K562 (cell line): ENCODE data around the gene SUGP1. TPM values are rescaled to one million over a fixed set of nuclear protein-coding genes. Genes with fewer than 3 reads are reported as not detected.

Source experiments
- DIDO1 ChIP-seq: fragments of 450-650 bp; IDR thresholded peaks from 2 replicates; pipeline ENCODE4 v1.6.1; 2016; ENCODE audit warnings: low read depth, missing biosample characterization, missing genetic modification characterization
- EWSR1 ChIP-seq: fragments of 450-650 bp; IDR thresholded peaks from 2 replicates; pipeline ENCODE4 v1.6.1; 2018; ENCODE audit warnings: borderline replicate concordance, mild to moderate bottlenecking, low read depth, moderate library complexity; ENCODE audit not compliant: partially characterized antibody
- FOXJ2 ChIP-seq: fragments of 200-800 bp; sonication (Bioruptor generic); IDR thresholded peaks from 2 replicates; pipeline ENCODE4 v1.6.1; 2016; ENCODE audit warnings: missing genetic modification characterization, missing compliant biosample characterization
- HNRNPK ChIP-seq: fragments of 200-400 bp; formaldehyde crosslinking; IDR thresholded peaks from one replicate; pipeline ENCODE4 v1.6.1; 2018; ENCODE audit warnings: mild to moderate bottlenecking, low read depth, low read length; ENCODE audit not compliant: poor library complexity, severe bottlenecking
- NCOA4 ChIP-seq: fragments of 450-650 bp; IDR thresholded peaks from 2 replicates; pipeline ENCODE4 v1.6.1; 2018; ENCODE audit warnings: mild to moderate bottlenecking; ENCODE audit not compliant: partially characterized antibody
- SIN3A ChIP-seq, 2 experiments: fragments of 150-350 bp in 1 of 2; IDR thresholded peaks; 2 replicates each; pipeline ENCODE4 v1.6.1; 2011 to 2016; ENCODE audit warnings: borderline replicate concordance in 2 of 2, low read depth in 2 of 2, low read length in 2 of 2, mild to moderate bottlenecking in 2 of 2, moderate library complexity in 2 of 2; ENCODE audit not compliant: control insufficient read depth in 1 of 2
- SPI1 ChIP-seq: IDR thresholded peaks from 2 replicates; pipeline ENCODE4 v1.6.1; 2011; ENCODE audit warnings: low read depth, low read length, control low read depth, borderline replicate concordance
- TAF15 ChIP-seq: fragments of 200-400 bp; formaldehyde crosslinking; IDR thresholded peaks from 2 replicates; pipeline ENCODE4 v1.6.1; 2017; ENCODE audit warnings: mild to moderate bottlenecking, low read depth, low read length, moderate library complexity
- ZFPM2 ChIP-seq: fragments of 250-450 bp; sonication (Bioruptor Pico); IDR thresholded peaks from 2 replicates; pipeline ENCODE4 v1.5.1; 2022; ENCODE audit warnings: mild to moderate bottlenecking
- ZNF197 ChIP-seq: fragments of 200-800 bp; sonication (Bioruptor generic); IDR thresholded peaks from 2 replicates; pipeline ENCODE4 v1.6.1; 2016; ENCODE audit warnings: low read depth, missing genetic modification characterization, missing compliant biosample characterization
- ZNF764 ChIP-seq: fragments of 250-450 bp; sonication (Bioruptor Pico); IDR thresholded peaks from 2 replicates; pipeline ENCODE4 v1.4.0; 2020; ENCODE audit warnings: low read depth, mild to moderate bottlenecking, moderate library complexity
- polyA plus RNA-seq, 8 experiments: library from polyadenylated mRNA; depleted of rRNA in 4 of 8; stranded (reverse) in 5 of 8; unstranded in 3 of 8; fragments of >200 nt; fragmentation: Nextera tagmentation in 2 of 8; fragmentation: Illumina TruSeq in 1 of 8; extraction: Ambion mirVana in 2 of 8; extraction: Trizol in 1 of 8; gene quantifications; 2 replicates each; pipeline versions ENCODE4 v1.2.1 to v1.2.3, GENCODE V29; 2011 to 2014; ENCODE audit warnings: inconsistent platforms in 1 of 8, missing spikeins in 1 of 8
- total RNA-seq, 7 experiments: library from RNA; depleted of rRNA in 6 of 7; stranded (reverse); fragments of >200 nt in 6 of 7; fragmentation: Illumina TruSeq in 2 of 7; extraction: Trizol in 2 of 7; gene quantifications; 2 replicates each; pipeline versions ENCODE4 v1.2.1 to v1.2.3, GENCODE V29; 2011 to 2021; ENCODE audit warnings: low replicate concordance in 1 of 7
- TF ChIP-seq, protein P1 (sequence below): fragments of 450-650 bp; IDR thresholded peaks from 2 replicates; pipeline ENCODE4 v1.6.1; 2016; ENCODE audit warnings: borderline replicate concordance
- TF ChIP-seq, protein P2 (sequence below): sonication (generic); formaldehyde crosslinking; IDR thresholded peaks from 2 replicates; pipeline ENCODE4 v1.9.0; 2022; ENCODE audit warnings: mild to moderate bottlenecking, missing genetic modification reagents
- TF ChIP-seq, protein P3 (sequence below), 3 experiments: fragments of 200-800 bp in 1 of 3; sonication (Bioruptor generic) in 1 of 3; sonication (generic) in 1 of 3; formaldehyde crosslinking in 1 of 3; IDR thresholded peaks; 2 replicates each; pipeline versions ENCODE4 v1.6.1 to v1.8.0; 2016 to 2022; ENCODE audit warnings: mild to moderate bottlenecking in 2 of 3, missing compliant biosample characterization in 2 of 3, missing genetic modification characterization in 2 of 3, missing genetic modification reagents in 1 of 3
- TF ChIP-seq, protein P4 (sequence below): sonication (generic); formaldehyde crosslinking; IDR thresholded peaks from 2 replicates; pipeline ENCODE4 v1.8.0; 2022; ENCODE audit warnings: mild to moderate bottlenecking, missing genetic modification reagents
- TF ChIP-seq, protein P5 (sequence below): fragments of 450-650 bp; IDR thresholded peaks from 2 replicates; pipeline ENCODE4 v1.6.1; 2014; ENCODE audit warnings: low read depth, mild to moderate bottlenecking, moderate library complexity, borderline replicate concordance

The SUGP1 gene
- total and polyA plus RNA-seq, 9 of the 15 experiments (the other 6 are each of a cell fraction or from before 2014, with no cell fraction given): 1.0 to 53.3 (median 32.4) TPM

DNA sequence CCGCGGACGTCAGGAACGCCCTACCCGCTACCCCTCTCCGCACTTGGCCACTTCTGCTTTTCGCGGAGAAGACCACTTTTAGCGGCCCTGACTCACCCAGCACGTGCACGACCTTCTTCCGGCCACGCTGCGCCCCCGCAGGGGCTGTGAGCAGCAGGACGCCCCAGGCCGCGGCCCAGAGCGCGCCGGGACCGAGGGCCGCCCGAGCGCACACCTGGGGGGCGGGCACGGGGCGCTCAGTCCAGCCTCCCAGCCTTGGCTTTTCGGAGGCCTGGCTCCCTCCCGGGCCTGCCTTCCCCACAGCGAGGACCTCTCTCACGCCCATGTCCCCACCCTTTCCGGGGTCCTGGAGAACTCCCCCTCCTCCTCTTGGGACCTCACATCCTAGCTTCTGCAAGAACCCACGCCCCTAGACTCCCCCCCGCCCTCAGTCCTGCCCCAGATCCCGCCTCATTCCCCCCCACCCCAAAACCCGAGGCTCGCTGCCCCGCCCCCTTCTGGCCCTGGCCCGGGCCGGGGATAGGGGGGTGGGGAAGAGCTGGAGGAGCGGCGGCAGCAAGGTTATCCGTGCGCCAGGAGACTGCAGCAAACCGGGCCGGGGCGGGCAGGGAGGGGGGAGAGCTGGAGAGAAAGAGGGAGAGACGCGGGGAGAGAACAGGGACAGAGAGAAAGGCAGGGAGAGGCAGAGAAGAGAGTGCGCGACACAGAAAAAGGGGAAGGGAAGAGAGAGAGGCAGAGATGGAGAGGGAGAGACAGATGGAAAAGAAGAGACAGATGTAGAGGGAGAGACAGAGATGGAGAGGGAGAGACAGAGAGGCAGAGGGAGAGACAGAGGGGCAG is 58.7 kb downstream of the SUGP1 start (continued):
- TF ChIP-seq, protein P1, sequence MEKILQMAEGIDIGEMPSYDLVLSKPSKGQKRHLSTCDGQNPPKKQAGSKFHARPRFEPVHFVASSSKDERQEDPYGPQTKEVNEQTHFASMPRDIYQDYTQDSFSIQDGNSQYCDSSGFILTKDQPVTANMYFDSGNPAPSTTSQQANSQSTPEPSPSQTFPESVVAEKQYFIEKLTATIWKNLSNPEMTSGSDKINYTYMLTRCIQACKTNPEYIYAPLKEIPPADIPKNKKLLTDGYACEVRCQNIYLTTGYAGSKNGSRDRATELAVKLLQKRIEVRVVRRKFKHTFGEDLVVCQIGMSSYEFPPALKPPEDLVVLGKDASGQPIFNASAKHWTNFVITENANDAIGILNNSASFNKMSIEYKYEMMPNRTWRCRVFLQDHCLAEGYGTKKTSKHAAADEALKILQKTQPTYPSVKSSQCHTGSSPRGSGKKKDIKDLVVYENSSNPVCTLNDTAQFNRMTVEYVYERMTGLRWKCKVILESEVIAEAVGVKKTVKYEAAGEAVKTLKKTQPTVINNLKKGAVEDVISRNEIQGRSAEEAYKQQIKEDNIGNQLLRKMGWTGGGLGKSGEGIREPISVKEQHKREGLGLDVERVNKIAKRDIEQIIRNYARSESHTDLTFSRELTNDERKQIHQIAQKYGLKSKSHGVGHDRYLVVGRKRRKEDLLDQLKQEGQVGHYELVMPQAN: no peak
- TF ChIP-seq FOXJ2 (no peak), ZFPM2 (no peak), HNRNPK (no peak), ZNF764 (CRISPR knock-in tag) (no peak), SPI1 (peak; percentile 96), NCOA4 (no peak), ZNF197 (no peak), TAF15 (no peak), SIN3A (IDR thresholded peaks at IDR 0.05; ENCODE audit: borderline replicate concordance in 2 of 2, control insufficient read depth in 1 of 2, low read depth in 2 of 2, low read length in 2 of 2) (no peak), EWSR1 (no peak), DIDO1 (tag) (no peak)
- TF ChIP-seq, protein P2, sequence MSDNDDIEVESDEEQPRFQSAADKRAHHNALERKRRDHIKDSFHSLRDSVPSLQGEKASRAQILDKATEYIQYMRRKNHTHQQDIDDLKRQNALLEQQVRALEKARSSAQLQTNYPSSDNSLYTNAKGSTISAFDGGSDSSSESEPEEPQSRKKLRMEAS: peak; percentile 90
- TF ChIP-seq, protein P3, sequence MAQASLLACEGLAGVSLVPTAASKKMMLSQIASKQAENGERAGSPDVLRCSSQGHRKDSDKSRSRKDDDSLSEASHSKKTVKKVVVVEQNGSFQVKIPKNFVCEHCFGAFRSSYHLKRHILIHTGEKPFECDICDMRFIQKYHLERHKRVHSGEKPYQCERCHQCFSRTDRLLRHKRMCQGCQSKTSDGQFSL (CRISPR knock-in tag; IDR thresholded peaks at IDR 0.05): no peak; the same call in 1 of the 2 replicates
- TF ChIP-seq, protein P3 (tag; IDR thresholded peaks at IDR 0.05): no peak
- TF ChIP-seq, protein P4, sequence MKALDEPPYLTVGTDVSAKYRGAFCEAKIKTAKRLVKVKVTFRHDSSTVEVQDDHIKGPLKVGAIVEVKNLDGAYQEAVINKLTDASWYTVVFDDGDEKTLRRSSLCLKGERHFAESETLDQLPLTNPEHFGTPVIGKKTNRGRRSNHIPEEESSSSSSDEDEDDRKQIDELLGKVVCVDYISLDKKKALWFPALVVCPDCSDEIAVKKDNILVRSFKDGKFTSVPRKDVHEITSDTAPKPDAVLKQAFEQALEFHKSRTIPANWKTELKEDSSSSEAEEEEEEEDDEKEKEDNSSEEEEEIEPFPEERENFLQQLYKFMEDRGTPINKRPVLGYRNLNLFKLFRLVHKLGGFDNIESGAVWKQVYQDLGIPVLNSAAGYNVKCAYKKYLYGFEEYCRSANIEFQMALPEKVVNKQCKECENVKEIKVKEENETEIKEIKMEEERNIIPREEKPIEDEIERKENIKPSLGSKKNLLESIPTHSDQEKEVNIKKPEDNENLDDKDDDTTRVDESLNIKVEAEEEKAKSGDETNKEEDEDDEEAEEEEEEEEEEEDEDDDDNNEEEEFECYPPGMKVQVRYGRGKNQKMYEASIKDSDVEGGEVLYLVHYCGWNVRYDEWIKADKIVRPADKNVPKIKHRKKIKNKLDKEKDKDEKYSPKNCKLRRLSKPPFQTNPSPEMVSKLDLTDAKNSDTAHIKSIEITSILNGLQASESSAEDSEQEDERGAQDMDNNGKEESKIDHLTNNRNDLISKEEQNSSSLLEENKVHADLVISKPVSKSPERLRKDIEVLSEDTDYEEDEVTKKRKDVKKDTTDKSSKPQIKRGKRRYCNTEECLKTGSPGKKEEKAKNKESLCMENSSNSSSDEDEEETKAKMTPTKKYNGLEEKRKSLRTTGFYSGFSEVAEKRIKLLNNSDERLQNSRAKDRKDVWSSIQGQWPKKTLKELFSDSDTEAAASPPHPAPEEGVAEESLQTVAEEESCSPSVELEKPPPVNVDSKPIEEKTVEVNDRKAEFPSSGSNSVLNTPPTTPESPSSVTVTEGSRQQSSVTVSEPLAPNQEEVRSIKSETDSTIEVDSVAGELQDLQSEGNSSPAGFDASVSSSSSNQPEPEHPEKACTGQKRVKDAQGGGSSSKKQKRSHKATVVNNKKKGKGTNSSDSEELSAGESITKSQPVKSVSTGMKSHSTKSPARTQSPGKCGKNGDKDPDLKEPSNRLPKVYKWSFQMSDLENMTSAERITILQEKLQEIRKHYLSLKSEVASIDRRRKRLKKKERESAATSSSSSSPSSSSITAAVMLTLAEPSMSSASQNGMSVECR (CRISPR knock-in tag): no peak
- TF ChIP-seq, protein P5, sequence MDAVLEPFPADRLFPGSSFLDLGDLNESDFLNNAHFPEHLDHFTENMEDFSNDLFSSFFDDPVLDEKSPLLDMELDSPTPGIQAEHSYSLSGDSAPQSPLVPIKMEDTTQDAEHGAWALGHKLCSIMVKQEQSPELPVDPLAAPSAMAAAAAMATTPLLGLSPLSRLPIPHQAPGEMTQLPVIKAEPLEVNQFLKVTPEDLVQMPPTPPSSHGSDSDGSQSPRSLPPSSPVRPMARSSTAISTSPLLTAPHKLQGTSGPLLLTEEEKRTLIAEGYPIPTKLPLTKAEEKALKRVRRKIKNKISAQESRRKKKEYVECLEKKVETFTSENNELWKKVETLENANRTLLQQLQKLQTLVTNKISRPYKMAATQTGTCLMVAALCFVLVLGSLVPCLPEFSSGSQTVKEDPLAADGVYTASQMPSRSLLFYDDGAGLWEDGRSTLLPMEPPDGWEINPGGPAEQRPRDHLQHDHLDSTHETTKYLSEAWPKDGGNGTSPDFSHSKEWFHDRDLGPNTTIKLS: no peak
